B cell (primary cell): Measurements from ENCODE around the gene C1orf116. TPM values are rescaled to one million over a fixed set of nuclear protein-coding genes. Genes with fewer than 3 reads are reported as not detected.

ENCODE experiments used
- ATAC-seq: fragments of 200-7000 bp; cut with Tn5 transposase; one replicate; pipeline ENCODE4 v1.10.0; 2021; ENCODE audit warnings: low read depth, mild to moderate bottlenecking, moderate number of reproducible peaks, moderate library complexity
- CTCF ChIA-PET: fragments of 350-600 bp; sonication (Branson Sonifier 250); formaldehyde crosslinking; loops from one replicate; lab custom pipeline; 2021; ENCODE audit warnings: antibody characterized with exemption, inconsistent platforms; lab: Charles Lee
- POLR2A ChIA-PET: fragments of 350-600 bp; sonication (Branson Sonifier 250); formaldehyde crosslinking; loops from one replicate; lab custom pipeline; 2021; ENCODE audit warnings: antibody characterized with exemption; lab: Charles Lee
- DNase-seq: peaks from one replicate; pipeline ENCODE4 v3.0.0; 2013
- H2AFZ ChIP-seq: 2 replicates; pipeline ENCODE4 v1.6.1; 2012; ENCODE audit warnings: mild to moderate bottlenecking, low read depth, low read length; ENCODE audit not compliant: insufficient read depth, poor library complexity, severe bottlenecking
- H3K27ac ChIP-seq, 2 donors: 1 replicate in 1 of 2; 2 replicates in 1 of 2; pipeline ENCODE4 v1.5.1; 2012 to 2013; ENCODE audit warnings: low read length in 2 of 2, mild to moderate bottlenecking in 2 of 2, moderate library complexity in 1 of 2
- H3K27me3 ChIP-seq, 4 experiments: fragments of 200-600 bp in 1 of 4; sonication (generic) in 1 of 4; replicated peaks in 1 of 4; 1 replicate in 2 of 4; 2 replicates in 2 of 4; pipeline versions ENCODE4 v1.6.1 to v1.7.0; 2013 to 2016; ENCODE audit warnings: low read length in 3 of 4, mild to moderate bottlenecking in 2 of 4, mixed read lengths in 1 of 4, moderate library complexity in 1 of 4; ENCODE audit not compliant: insufficient read depth in 4 of 4, control insufficient read depth in 3 of 4; ENCODE audit errors: control extremely low read depth in 1 of 4
- H3K36me3 ChIP-seq, 2 experiments: replicated peaks in 1 of 2; 1 replicate in 1 of 2; 2 replicates in 1 of 2; pipeline versions ENCODE4 v1.6.1 to v1.7.1; 2013; ENCODE audit warnings: low read length in 1 of 2; ENCODE audit not compliant: insufficient read depth in 2 of 2, control insufficient read depth in 1 of 2; ENCODE audit errors: control extremely low read depth in 1 of 2, extremely low read depth in 1 of 2
- H3K4me1 ChIP-seq, 2 donors: fragments of 200-600 bp in 1 of 2; sonication (generic) in 1 of 2; 1 replicate in 1 of 2; 2 replicates in 1 of 2; pipeline versions ENCODE4 v1.5.1 to v1.6.1; 2013 to 2017; ENCODE audit warnings: low read length in 2 of 2; ENCODE audit not compliant: control insufficient read depth in 2 of 2, insufficient read depth in 2 of 2
- H3K4me2 ChIP-seq: replicated peaks from 2 replicates; pipeline ENCODE3; 2012; ENCODE audit warnings: mild to moderate bottlenecking, low read depth, low read length; ENCODE audit not compliant: poor library complexity, severe bottlenecking
- H3K4me3 ChIP-seq, 5 experiments: fragments of 200-600 bp in 1 of 5; sonication (generic) in 1 of 5; 1 replicate in 3 of 5; 2 replicates in 2 of 5; pipeline versions ENCODE4 v1.5.1 to v1.7.0; 2011 to 2016; ENCODE audit warnings: low read length in 4 of 5, mild to moderate bottlenecking in 4 of 5, low read depth in 2 of 5, control low read depth in 1 of 5, moderate library complexity in 1 of 5; ENCODE audit not compliant: insufficient read depth in 1 of 5; ENCODE audit errors: control extremely low read depth in 1 of 5, extremely low read depth in 1 of 5
- H3K79me2 ChIP-seq: fragments of 200-600 bp; sonication (generic); one replicate; pipeline ENCODE4 v1.6.0; 2016; ENCODE audit warnings: low read length; ENCODE audit not compliant: control insufficient read depth, insufficient read depth
- H3K9ac ChIP-seq: fragments of 200-600 bp; sonication (generic); 2 replicates; pipeline ENCODE4 v1.6.1; 2017; ENCODE audit warnings: mild to moderate bottlenecking, low read length, moderate library complexity
- H3K9me3 ChIP-seq, 3 donors: one replicate each; pipeline versions ENCODE4 v1.6.1 to v1.7.1; 2013; ENCODE audit warnings: low read length in 2 of 3; ENCODE audit not compliant: control insufficient read depth in 2 of 3, insufficient read depth in 1 of 3; ENCODE audit errors: control extremely low read depth in 1 of 3
- H4K20me1 ChIP-seq: 2 replicates; pipeline ENCODE4 v1.6.0; 2012; ENCODE audit warnings: mild to moderate bottlenecking, low read length; ENCODE audit not compliant: insufficient read depth, control insufficient read depth, poor library complexity, severe bottlenecking
- H3K27ac Mint-ChIP-seq: one replicate; pipeline ENCODE4 v1.8.0; 2021; ENCODE audit warnings: mixed read lengths
- H3K27me3 Mint-ChIP-seq: one replicate; pipeline ENCODE4 v1.8.0; 2021; ENCODE audit warnings: mixed read lengths
- H3K4me1 Mint-ChIP-seq: one replicate; pipeline ENCODE4 v1.8.0; 2021; ENCODE audit warnings: mixed read lengths
- H3K4me3 Mint-ChIP-seq: one replicate; pipeline ENCODE4 v1.8.0; 2021; ENCODE audit warnings: mixed read lengths
- H3K9me3 Mint-ChIP-seq: one replicate; pipeline ENCODE4 v1.8.0; 2022; ENCODE audit warnings: mixed read lengths; ENCODE audit not compliant: insufficient read depth
- CTCF ChIP-seq: fragments of 200-600 bp; IDR thresholded peaks from one replicate; pipeline ENCODE4 v1.8.0; 2022; ENCODE audit warnings: antibody characterized with exemption, mild to moderate bottlenecking
- EZH2 ChIP-seq: IDR thresholded peaks from 2 replicates; pipeline ENCODE4 v1.6.1; 2012; ENCODE audit warnings: borderline replicate concordance, low read depth, mild to moderate bottlenecking, moderate library complexity, low read length; ENCODE audit not compliant: insufficient read depth, poor library complexity, severe bottlenecking
- WGBS: methylation state at CpG from one replicate; pipeline ENCODE4 v1.1.5; 2013; ENCODE audit warnings: missing lambda C conversion rate; ENCODE audit not compliant: insufficient coverage; 5-methylcytosine and 5-hydroxymethylcytosine counted together
- intact Hi-C: fragments of 100-400 bp; cut with micrococcal nuclease; formaldehyde crosslinking; loops from one replicate; pipeline ENCODE4 v1.10.0; 2022
- polyA plus RNA-seq: library from polyadenylated mRNA; depleted of rRNA; stranded (reverse); fragments of >200 nt; gene quantifications from 2 replicates; pipeline ENCODE4 v1.2.3, GENCODE V29; 2012
- total RNA-seq, 2 donors: library from RNA; stranded (reverse); fragments of 120-200 nt in 1 of 2; gene quantifications; 1 replicate in 1 of 2; 2 replicates in 1 of 2; pipeline versions ENCODE4 v1.2.3 to v1.2.4, GENCODE V29; 2013 to 2022

Gene C1orf116
- total and polyA plus RNA-seq, 2 donors (not counting 1 experiment from before 2014, with no cell fraction given): 0.09 TPM; not detected in 1

- WGBS: 67% methylated on average over 1 of the region's 2 CpGs
- Mint-ChIP-seq H3K4me1 (no peaks in the 10 kb centered on the region), H3K27ac (no peak overlapping the region), H3K27me3 (peaks cover 33% of the 10 kb centered on the region), H3K4me3 (no peak overlapping the region), H3K9me3 (no peaks in the 10 kb centered on the region)
- ChIA-PET CTCF (interaction anchor here (0.5 to 2.0 kb wide), 2 partner anchors 15 to 501 kb away, joined by 3 to 11 read pairs; no protein-coding TSS in a partner anchor), POLR2A (no interaction called here)
- no peak for ATAC-seq
- Histone ChIP-seq H3K4me3 (no peak overlapping the region), H3K4me2 (no peak overlapping the region), H3K9me3 (no peaks in the 10 kb centered on the region), H3K36me3 (no peaks in the 10 kb centered on the region), H3K9ac (no peak overlapping the region), H2AFZ (no peak overlapping the region), H4K20me1 (no peaks in the 10 kb centered on the region), H3K4me1 (no peaks in the 10 kb centered on the region), H3K27ac (no peak overlapping the region), H3K79me2 (no peaks in the 10 kb centered on the region), H3K27me3 (peaks cover 0 to 13% (median 2%) of the 10 kb centered on the region in 4 experiments)
- TF ChIP-seq CTCF (no peak), EZH2 (no peak)
- no peak for DNase-seq
- intact Hi-C loops: no loop called here
Observed at GRCh38 chr1:207019661-207020060, 12.9 kb downstream of the C1orf116 start.

GRCh38 chr1:207019161-207019560 is 13.4 kb downstream of the C1orf116 start:
- no peak overlapping the region for H3K4me2 ChIP-seq
- H4K20me1 ChIP-seq: no peaks in the 10 kb centered on the region
- H3K27me3 Mint-ChIP-seq: peaks cover 37% of the 10 kb centered on the region
- peaks cover 0 to 14% (median 4%) of the 10 kb centered on the region in 4 experiments for H3K27me3 ChIP-seq
- no peaks in the 10 kb centered on the region for H3K4me1 Mint-ChIP-seq
- no peak overlapping the region for H3K4me3 Mint-ChIP-seq
- H2AFZ ChIP-seq: no peak overlapping the region
- H3K4me1 ChIP-seq: no peaks in the 10 kb centered on the region
- H3K9me3 ChIP-seq: no peaks in the 10 kb centered on the region
- no peak overlapping the region for H3K4me3 ChIP-seq
- 80% methylated on average over 1 of the region's 2 CpGs for WGBS
- POLR2A ChIA-PET: no interaction called here
- H3K9me3 Mint-ChIP-seq: no peaks in the 10 kb centered on the region
- intact Hi-C loops: no loop called here
- H3K9ac ChIP-seq: no peak overlapping the region
- no peak for ATAC-seq
- no peak overlapping the region for H3K27ac Mint-ChIP-seq
- TF ChIP-seq CTCF: no peak
- TF ChIP-seq EZH2: no peak
- CTCF ChIA-PET: interaction anchor here (0.5 to 2.0 kb wide), 2 partner anchors 15 to 502 kb away, joined by 3 to 11 read pairs; no protein-coding TSS in a partner anchor
- H3K27ac ChIP-seq: no peak overlapping the region
- no peak for DNase-seq
- H3K79me2 ChIP-seq: no peaks in the 10 kb centered on the region
- H3K36me3 ChIP-seq: no peaks in the 10 kb centered on the region
